Progenitor cell of endocrine pancreas (in vitro differentiated cells): Measurements from ENCODE around the gene CDKN2D. TPM values are rescaled to one million over a fixed set of nuclear protein-coding genes. Genes with fewer than 3 reads are reported as not detected.

Experiments
- DNase-seq: peaks from one replicate; pipeline ENCODE4 v3.0.0; 2021; ENCODE audit warnings: low spot score; ENCODE audit not compliant: unreplicated experiment
- H3K27ac Mint-ChIP-seq: 2 replicates; pipeline ENCODE4 v1.8.0; 2021; ENCODE audit warnings: mild to moderate bottlenecking, moderate library complexity, mixed read lengths
- H3K27me3 Mint-ChIP-seq: 2 replicates; pipeline ENCODE4 v1.8.0; 2021; ENCODE audit warnings: mixed read lengths
- H3K36me3 Mint-ChIP-seq: 2 replicates; pipeline ENCODE4 v1.8.0; 2022; ENCODE audit warnings: mixed read lengths; ENCODE audit not compliant: insufficient read depth
- H3K4me1 Mint-ChIP-seq: 2 replicates; pipeline ENCODE4 v1.8.0; 2021; ENCODE audit warnings: low read depth, mixed read lengths
- H3K4me3 Mint-ChIP-seq: 2 replicates; pipeline ENCODE4 v1.8.0; 2021; ENCODE audit warnings: low read depth, mild to moderate bottlenecking, moderate library complexity, mixed read lengths
- H3K9me3 Mint-ChIP-seq: 2 replicates; pipeline ENCODE4 v1.8.0; 2021; ENCODE audit warnings: low read depth, mixed read lengths
- CTCF ChIP-seq: fragments of 200-600 bp; sonication (generic); IDR thresholded peaks from one replicate; pipeline ENCODE4 v1.5.0; 2021; ENCODE audit warnings: antibody characterized with exemption, mild to moderate bottlenecking; ENCODE audit not compliant: unreplicated experiment
- total RNA-seq: library from RNA; stranded (reverse); gene quantifications from 2 replicates; pipeline ENCODE4 v1.2.1, GENCODE V29; 2021

The CDKN2D gene
- total RNA-seq, 1 donor from 2014 or later, result 4.2 TPM

GRCh38 chr19:10601999-10602329, 33.2 kb upstream of the CDKN2D start:
- Mint-ChIP-seq H3K4me1 (peaks cover 12% of the 10 kb centered on the region), H3K36me3 (no peaks in the 10 kb centered on the region), H3K4me3 (peak overlapping the region; percentile 75), H3K9me3 (no peaks in the 10 kb centered on the region), H3K27ac (peak overlapping the region; percentile 59), H3K27me3 (peaks cover 7% of the 10 kb centered on the region)
- TF ChIP-seq CTCF, result no peak
- no peak for DNase-seq

DNA sequence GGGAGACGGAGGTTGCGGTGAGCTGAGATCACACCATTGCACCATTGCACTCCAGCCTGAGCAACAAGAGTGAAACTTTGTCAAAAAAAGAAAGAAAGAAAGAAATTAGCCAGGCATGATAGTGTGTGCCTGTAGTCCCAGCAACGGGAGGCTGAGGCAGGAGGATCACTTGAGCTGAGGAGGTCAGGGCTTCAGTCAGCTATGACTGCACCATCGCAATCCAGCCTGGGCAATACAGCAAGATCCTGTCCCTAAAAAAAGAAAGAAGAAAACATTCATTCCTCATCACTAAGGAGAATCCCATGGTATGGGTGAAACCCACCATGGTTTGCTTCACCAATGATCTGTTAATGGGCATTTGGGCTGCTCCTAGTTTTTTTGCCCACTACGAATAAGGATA, 31.4 kb upstream of the CDKN2D start:
- no peaks in the 10 kb centered on the region for H3K36me3 Mint-ChIP-seq
- peaks cover 10% of the 10 kb centered on the region for H3K27me3 Mint-ChIP-seq
- no peaks in the 10 kb centered on the region for H3K9me3 Mint-ChIP-seq
- TF ChIP-seq CTCF, result no peak
- no peak overlapping the region for H3K4me3 Mint-ChIP-seq
- DNase-seq, result no peak
- peaks cover 12% of the 10 kb centered on the region for H3K4me1 Mint-ChIP-seq
- H3K27ac Mint-ChIP-seq, result no peak overlapping the region

DNA sequence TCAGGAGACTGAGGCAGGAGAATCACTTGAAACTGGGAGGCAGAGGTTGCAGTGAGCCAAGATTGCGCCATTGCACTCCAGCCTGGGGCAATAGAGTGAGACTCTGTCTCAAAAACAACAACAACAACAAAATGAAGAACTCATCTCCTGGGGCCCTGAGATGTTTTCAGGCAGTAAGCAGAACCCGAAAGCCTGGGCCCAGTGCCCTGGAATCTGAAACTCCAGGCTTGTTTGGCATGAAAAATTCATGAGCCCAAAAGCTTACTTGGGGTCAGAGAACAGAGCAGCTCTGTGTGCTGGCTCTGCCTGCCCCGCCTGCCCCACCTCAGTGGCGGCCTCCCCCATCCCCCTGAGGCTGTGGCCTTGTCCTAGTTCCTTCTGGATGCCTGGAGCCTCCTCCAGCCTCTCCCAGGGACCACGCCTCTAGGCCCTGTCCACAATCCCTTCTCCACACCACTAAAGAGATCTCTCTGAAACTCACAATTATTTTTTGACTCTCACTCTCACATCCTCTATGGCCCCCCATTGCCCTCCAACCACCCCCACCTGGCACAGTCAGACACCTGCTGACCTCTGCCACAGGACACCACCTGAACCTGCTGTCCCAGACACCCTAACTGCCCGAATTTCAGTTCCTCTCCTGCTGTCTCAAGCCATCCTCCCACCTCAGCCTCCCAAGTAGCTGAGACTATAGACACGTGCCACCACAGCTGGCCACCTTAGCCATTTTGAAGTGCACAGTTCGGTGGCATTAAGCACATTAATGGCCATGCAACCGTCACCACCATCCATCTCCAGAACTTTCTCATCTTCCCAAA, 25.2 kb upstream of the CDKN2D start:
- Mint-ChIP-seq H3K9me3 (no peaks in the 10 kb centered on the region), H3K27me3 (peaks cover 8% of the 10 kb centered on the region), H3K4me1 (no peaks in the 10 kb centered on the region), H3K36me3 (no peaks in the 10 kb centered on the region), H3K27ac (peak overlapping the region; percentile 10), H3K4me3 (no peak overlapping the region)
- no peak for DNase-seq
- no peak for TF ChIP-seq CTCF

- peaks cover 8% of the 10 kb centered on the region for H3K27me3 Mint-ChIP-seq
- H3K36me3 Mint-ChIP-seq, result no peaks in the 10 kb centered on the region
- H3K27ac Mint-ChIP-seq, result no peak overlapping the region
Measured at GRCh38 chr19:10593148-10593547, 24.4 kb upstream of the CDKN2D start.

GRCh38 chr19:10587839-10588150, 19.0 kb upstream of the CDKN2D start:
- H3K27me3 Mint-ChIP-seq, result peaks cover 8% of the 10 kb centered on the region

More at GRCh38 chr19:10593148-10593547, 24.4 kb upstream of the CDKN2D start:
- no peak for DNase-seq
- Mint-ChIP-seq H3K9me3 (no peaks in the 10 kb centered on the region), H3K4me1 (no peaks in the 10 kb centered on the region), H3K4me3 (no peak overlapping the region)
- TF ChIP-seq CTCF, result no peak

More at GRCh38 chr19:10587839-10588150, 19.0 kb upstream of the CDKN2D start:
- TF ChIP-seq CTCF, result no peak
- peaks cover 8% of the 10 kb centered on the region for H3K4me1 Mint-ChIP-seq
- DNase-seq, result no peak
- H3K4me3 Mint-ChIP-seq, result peak overlapping the region; percentile 93
- H3K9me3 Mint-ChIP-seq, result peaks cover 5% of the 10 kb centered on the region
- peak overlapping the region; percentile 53 for H3K27ac Mint-ChIP-seq
- peaks cover 1% of the 10 kb centered on the region for H3K36me3 Mint-ChIP-seq
